NCI-H510A (cell line): ENCODE results near the gene ADGRG1.

Experiments used
- DNase-seq: peaks from one replicate; lab custom pipeline; 2025; lab: John Stamatoyannopoulos, UW

ADGRG1 gene

GRCh38 chr16:57648581-57649442, 20.4 kb downstream of the ADGRG1 start:
- DNase-seq = peak; percentile 35

- no peak for DNase-seq
Measured at GRCh38 chr16:57649443-57649751, 21.0 kb downstream of the ADGRG1 start.

GRCh38 chr16:57649846-57650245, 21.4 kb downstream of the ADGRG1 start:
- no peak for DNase-seq

GRCh38 chr16:57651344-57652333, 23.2 kb downstream of the ADGRG1 start:
- DNase-seq = no peak

- DNase-seq = no peak
Measured at GRCh38 chr16:57652695-57653471, 24.5 kb downstream of the ADGRG1 start.

- peak; percentile 31 for DNase-seq
Measured at GRCh38 chr16:57653936-57654335, 25.5 kb downstream of the ADGRG1 start.

- no peak for DNase-seq
Measured at GRCh38 chr16:57656342-57656955, 28.0 kb downstream of the ADGRG1 start.

- DNase-seq = no peak
Measured at GRCh38 chr16:57657228-57657627, 28.8 kb downstream of the ADGRG1 start.

- DNase-seq = no peak
Measured at GRCh38 chr16:57658130-57658877, 29.9 kb downstream of the ADGRG1 start.

GRCh38 chr16:57658878-57659674, 30.6 kb downstream of the ADGRG1 start:
- no peak for DNase-seq

GRCh38 chr16:57660715-57661463, 32.5 kb downstream of the ADGRG1 start:
- DNase-seq = no peak

- DNase-seq = no peak
Measured at GRCh38 chr16:57661510-57661909, 33.1 kb downstream of the ADGRG1 start.

- no peak for DNase-seq
Measured at GRCh38 chr16:57661936-57662906, 33.8 kb downstream of the ADGRG1 start.

GRCh38 chr16:57663436-57663835, 35.0 kb downstream of the ADGRG1 start:
- no peak for DNase-seq

- DNase-seq = no peak
Measured at GRCh38 chr16:57663917-57664661, 35.7 kb downstream of the ADGRG1 start.

- no peak for DNase-seq
Measured at GRCh38 chr16:57664662-57665025, 36.2 kb downstream of the ADGRG1 start.

GRCh38 chr16:57665541-57665940, 37.1 kb downstream of the ADGRG1 start:
- no peak for DNase-seq
